Ovary (tissue), 3 donors: ENCODE measurements around the gene ZBTB43.

Experiments used
- CTCF ChIP-seq, 3 donors: fragments of 450-650 bp in 2 of 3; fragments of 200-600 bp in 1 of 3; IDR thresholded peaks; one replicate each; pipeline versions ENCODE4 v1.5.1 to v1.8.0; 2016 to 2022; ENCODE audit warnings: antibody characterized with exemption in 3 of 3, mild to moderate bottlenecking in 1 of 3
- POLR2A ChIP-seq: fragments of 450-650 bp; IDR thresholded peaks from one replicate; pipeline ENCODE4 v1.6.1; 2017; ENCODE audit warnings: antibody characterized with exemption, mild to moderate bottlenecking, moderate library complexity
- donor health status: DM: no; HTN: no; CAD: no.

GRCh38 chr9:126869368-126869767 lies 64.5 kb downstream of the ZBTB43 start:
- TF ChIP-seq POLR2A (no peak), CTCF (IDR thresholded peaks at IDR 0.05) (no peak)
